Uterus (tissue), 4 donors: ENCODE measurements around the gene TRPM1. TPM values are rescaled to one million over a fixed set of nuclear protein-coding genes. Genes with fewer than 3 reads are reported as not detected.

Experiments used
- DNase-seq, 2 donors: peaks; one replicate each; pipeline ENCODE4 v3.0.0-alpha.2; 2019 to 2020
- H3K27ac ChIP-seq, 2 donors: fragments of 200-600 bp; sonication (generic); 1 replicate in 1 of 2; 2 replicates in 1 of 2; pipeline ENCODE4 v1.5.1; 2016 to 2018
- H3K27me3 ChIP-seq, 2 donors: fragments of 200-600 bp; sonication (generic); one replicate each; pipeline ENCODE4 v1.5.1; 2018 to 2019; ENCODE audit warnings: control low read depth in 1 of 2
- H3K36me3 ChIP-seq, 2 donors: fragments of 200-600 bp; sonication (generic); one replicate each; pipeline ENCODE4 v1.5.1; 2019; ENCODE audit warnings: control low read depth in 1 of 2
- H3K4me1 ChIP-seq, 2 donors: fragments of 200-600 bp; sonication (generic); one replicate each; pipeline ENCODE4 v1.5.1; 2018 to 2019; ENCODE audit warnings: control low read depth in 1 of 2
- H3K4me3 ChIP-seq, 2 donors: fragments of 200-600 bp; sonication (generic); 1 replicate in 1 of 2; 2 replicates in 1 of 2; pipeline ENCODE4 v1.5.1; 2018 to 2019; ENCODE audit warnings: mild to moderate bottlenecking in 1 of 2
- H3K9me3 ChIP-seq, 2 donors: fragments of 200-600 bp; sonication (generic); one replicate each; pipeline ENCODE4 v1.5.1; 2019; ENCODE audit warnings: control low read depth in 1 of 2
- CTCF ChIP-seq, 4 experiments: fragments of 200-600 bp in 2 of 4; fragments of 450-650 bp in 2 of 4; sonication (generic) in 2 of 4; IDR thresholded peaks; one replicate each; pipeline ENCODE4 v1.5.1; 2016 to 2019; ENCODE audit warnings: antibody characterized with exemption in 4 of 4, mild to moderate bottlenecking in 2 of 4, moderate library complexity in 1 of 4
- POLR2A ChIP-seq, 2 donors: fragments of 450-650 bp; IDR thresholded peaks; one replicate each; pipeline ENCODE4 v1.6.1; 2016; ENCODE audit warnings: antibody characterized with exemption in 2 of 2, mild to moderate bottlenecking in 1 of 2, moderate library complexity in 1 of 2
- intact Hi-C: fragments of 100-400 bp; cut with DNase I; formaldehyde crosslinking; loops from one replicate; pipeline ENCODE4 v1.15.1; 2023; ENCODE audit warnings: low total_unique reads
- total RNA-seq, 4 donors: library from RNA; depleted of rRNA in 3 of 4; stranded (reverse); fragments of >200 nt in 3 of 4; gene quantifications; one replicate each; pipeline versions ENCODE4 v1.1.0 to v1.2.4, GENCODE V29; 2014 to 2023
- donor health status: DM: yes; HTN: yes; CAD: no.

The TRPM1 gene
- total RNA-seq, 4 donors from 2014 or later = not detected

- no peaks in the 10 kb centered on the region for H3K36me3 ChIP-seq
- intact Hi-C loops = no loop called here
These were observed 60.9 kb downstream of the TRPM1 start for GRCh38 chr15:31040611-31041010.

GRCh38 chr15:31039961-31040360 is 61.6 kb downstream of the TRPM1 start:
- TF ChIP-seq POLR2A (IDR thresholded peaks at IDR 0.05) (no peak), CTCF (IDR thresholded peaks at IDR 0.05) (no peak)
- no peaks in the 10 kb centered on the region for H3K4me1 ChIP-seq
- H3K9me3 ChIP-seq = no peaks in the 10 kb centered on the region
- H3K4me3 ChIP-seq = no peak overlapping the region
- H3K36me3 ChIP-seq = no peaks in the 10 kb centered on the region
- intact Hi-C loops = no loop called here
- no peaks in the 10 kb centered on the region for H3K27me3 ChIP-seq
- H3K27ac ChIP-seq = no peak overlapping the region
- no peak for DNase-seq

More at GRCh38 chr15:31040611-31041010, 60.9 kb downstream of the TRPM1 start:
- Histone ChIP-seq H3K9me3 (no peaks in the 10 kb centered on the region), H3K4me3 (no peak overlapping the region), H3K27me3 (no peaks in the 10 kb centered on the region), H3K27ac (no peak overlapping the region), H3K4me1 (no peaks in the 10 kb centered on the region)
- TF ChIP-seq POLR2A (IDR thresholded peaks at IDR 0.05) (no peak), CTCF (IDR thresholded peaks at IDR 0.05) (no peak)
- DNase-seq = no peak

- H3K9me3 ChIP-seq = no peaks in the 10 kb centered on the region
- H3K36me3 ChIP-seq = no peaks in the 10 kb centered on the region
- DNase-seq = no peak
- no peak overlapping the region for H3K4me3 ChIP-seq
- TF ChIP-seq POLR2A (IDR thresholded peaks at IDR 0.05) = no peak
- TF ChIP-seq CTCF (IDR thresholded peaks at IDR 0.05) = no peak
- H3K27me3 ChIP-seq = no peaks in the 10 kb centered on the region
- H3K27ac ChIP-seq = no peak overlapping the region
- intact Hi-C loops = no loop called here
- peaks cover 0 to 6% of the 10 kb centered on the region in 2 donors for H3K4me1 ChIP-seq
These were observed 63.6 kb downstream of the TRPM1 start for GRCh38 chr15:31037731-31038477.

GRCh38 chr15:31036783-31037182 is 64.7 kb downstream of the TRPM1 start:
- Histone ChIP-seq H3K4me1 (peaks cover 0 to 7% of the 10 kb centered on the region in 2 donors), H3K27ac (no peak overlapping the region), H3K4me3 (no peak overlapping the region), H3K27me3 (no peaks in the 10 kb centered on the region), H3K36me3 (no peaks in the 10 kb centered on the region), H3K9me3 (no peaks in the 10 kb centered on the region)
- no peak for DNase-seq
- intact Hi-C loops = no loop called here
- TF ChIP-seq POLR2A (IDR thresholded peaks at IDR 0.05) (no peak), CTCF (IDR thresholded peaks at IDR 0.05) (no peak)

- H3K27ac ChIP-seq = no peak overlapping the region
- H3K4me3 ChIP-seq = no peak overlapping the region
- TF ChIP-seq POLR2A (IDR thresholded peaks at IDR 0.05) = no peak
- no peak for TF ChIP-seq CTCF (IDR thresholded peaks at IDR 0.05)
- intact Hi-C loops = no loop called here
- no peaks in the 10 kb centered on the region for H3K9me3 ChIP-seq
- no peak for DNase-seq
- peaks cover 0 to 7% of the 10 kb centered on the region in 2 donors for H3K4me1 ChIP-seq
- no peaks in the 10 kb centered on the region for H3K36me3 ChIP-seq
- no peaks in the 10 kb centered on the region for H3K27me3 ChIP-seq
These were observed 65.9 kb downstream of the TRPM1 start for GRCh38 chr15:31035610-31036009.
